ENCODE measurements around the gene RNFT2.

RNFT2 gene

GRCh38 chr12:116717466-116718437, 20.4 kb upstream of the RNFT2 start:
- in situ Hi-C loops (cut with MboI; ENCODE audit: low sequenced_read_pairs, unreplicated experiment), result loop anchor here (25.0 kb wide), 1 partner anchor 730 kb away; no protein-coding TSS in a partner anchor
- no peak for DNase-seq (ENCODE audit: low spot score)

DNA sequence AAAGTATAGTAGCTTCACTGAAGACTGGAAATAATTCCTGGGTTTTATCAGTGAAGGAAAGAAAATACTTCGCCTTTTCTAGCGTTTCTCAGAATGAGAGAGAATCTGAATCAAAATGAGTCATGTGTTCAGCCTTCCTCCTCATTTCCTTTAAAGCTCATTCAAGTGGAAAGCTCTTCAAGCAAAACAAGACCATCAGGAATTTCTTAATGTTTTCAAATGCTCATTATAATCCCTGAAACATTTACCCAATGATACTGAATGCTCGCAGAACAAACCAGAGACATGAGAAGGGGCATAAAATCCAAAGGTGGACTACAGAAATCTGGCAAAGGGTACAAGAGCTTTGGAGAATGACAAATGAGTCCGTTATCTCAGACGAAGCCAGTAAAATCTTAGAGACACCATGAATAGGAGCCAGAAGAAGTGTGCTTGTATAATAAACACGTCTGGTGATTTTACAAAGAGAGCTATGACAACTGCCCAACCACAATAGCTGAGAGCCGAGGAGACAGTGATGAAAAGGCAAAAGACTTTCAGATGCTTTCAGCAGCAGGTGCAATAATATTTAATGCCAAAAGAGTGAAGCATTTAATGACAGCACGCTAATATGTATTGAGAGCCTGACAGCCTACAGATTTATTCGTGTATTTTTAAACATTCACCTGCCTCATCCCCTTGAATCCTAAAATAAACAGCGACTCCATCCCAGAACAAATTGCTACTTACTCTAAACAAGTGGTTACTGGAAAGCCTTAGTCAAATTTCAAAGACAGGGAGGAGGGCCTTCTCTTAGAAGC, 19.3 kb upstream of the RNFT2 start:
- no peak for DNase-seq (ENCODE audit: low spot score)
- TF ChIP-seq, protein P1, sequence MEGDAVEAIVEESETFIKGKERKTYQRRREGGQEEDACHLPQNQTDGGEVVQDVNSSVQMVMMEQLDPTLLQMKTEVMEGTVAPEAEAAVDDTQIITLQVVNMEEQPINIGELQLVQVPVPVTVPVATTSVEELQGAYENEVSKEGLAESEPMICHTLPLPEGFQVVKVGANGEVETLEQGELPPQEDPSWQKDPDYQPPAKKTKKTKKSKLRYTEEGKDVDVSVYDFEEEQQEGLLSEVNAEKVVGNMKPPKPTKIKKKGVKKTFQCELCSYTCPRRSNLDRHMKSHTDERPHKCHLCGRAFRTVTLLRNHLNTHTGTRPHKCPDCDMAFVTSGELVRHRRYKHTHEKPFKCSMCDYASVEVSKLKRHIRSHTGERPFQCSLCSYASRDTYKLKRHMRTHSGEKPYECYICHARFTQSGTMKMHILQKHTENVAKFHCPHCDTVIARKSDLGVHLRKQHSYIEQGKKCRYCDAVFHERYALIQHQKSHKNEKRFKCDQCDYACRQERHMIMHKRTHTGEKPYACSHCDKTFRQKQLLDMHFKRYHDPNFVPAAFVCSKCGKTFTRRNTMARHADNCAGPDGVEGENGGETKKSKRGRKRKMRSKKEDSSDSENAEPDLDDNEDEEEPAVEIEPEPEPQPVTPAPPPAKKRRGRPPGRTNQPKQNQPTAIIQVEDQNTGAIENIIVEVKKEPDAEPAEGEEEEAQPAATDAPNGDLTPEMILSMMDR (IDR thresholded peaks at IDR 0.05; ENCODE audit: borderline replicate concordance, control extremely low read depth, extremely low read depth, insufficient read depth, missing control alignments), result no peak
- in situ Hi-C loops (cut with MboI; ENCODE audit: low sequenced_read_pairs, unreplicated experiment), result loop anchor here (25.0 kb wide), 1 partner anchor 732 kb away; no protein-coding TSS in a partner anchor

More at GRCh38 chr12:116717466-116718437, 20.4 kb upstream of the RNFT2 start:
- TF ChIP-seq, protein P1 (IDR thresholded peaks at IDR 0.05; ENCODE audit: borderline replicate concordance, control extremely low read depth, extremely low read depth, insufficient read depth, missing control alignments), result no peak

GRCh38 chr12:116719731-116720528, 18.2 kb upstream of the RNFT2 start:
- TF ChIP-seq, protein P1 (IDR thresholded peaks at IDR 0.05; ENCODE audit: borderline replicate concordance, control extremely low read depth, extremely low read depth, insufficient read depth, missing control alignments), result no peak
- DNase-seq (ENCODE audit: low spot score), result no peak
- in situ Hi-C loops (cut with MboI; ENCODE audit: low sequenced_read_pairs, unreplicated experiment), result loop anchor here (25.0 kb wide), 1 partner anchor 733 kb away; no protein-coding TSS in a partner anchor

GRCh38 chr12:116722245-116722644, 15.9 kb upstream of the RNFT2 start:
- DNase-seq (ENCODE audit: low spot score), result no peak
- in situ Hi-C loops (cut with MboI; ENCODE audit: low sequenced_read_pairs, unreplicated experiment), result loop anchor here (25.0 kb wide), 1 partner anchor 735 kb away; no protein-coding TSS in a partner anchor

DNA sequence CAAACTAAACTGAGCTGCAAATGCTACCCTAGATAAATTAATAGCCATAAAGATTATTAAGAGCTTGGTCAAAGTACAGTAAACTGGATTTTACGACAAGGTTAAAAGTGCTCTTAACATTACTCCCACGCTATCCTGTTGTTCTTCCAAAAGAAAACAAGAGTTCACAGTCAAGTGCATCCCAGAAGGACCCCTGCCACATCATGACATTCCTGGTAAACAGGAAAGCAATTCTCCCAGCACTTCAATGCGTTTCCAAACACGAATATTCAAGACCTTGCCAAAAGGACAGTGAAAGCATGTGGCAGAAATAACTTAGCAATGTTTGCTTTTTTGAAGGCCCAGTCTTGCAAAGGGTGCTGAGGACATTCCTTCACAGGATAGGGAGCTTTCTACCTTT, 11.4 kb upstream of the RNFT2 start:
- DNase-seq (ENCODE audit: low spot score), result no peak
- in situ Hi-C loops (cut with MboI; ENCODE audit: low sequenced_read_pairs, unreplicated experiment), result no loop called here
- TF ChIP-seq, protein P1 (IDR thresholded peaks at IDR 0.05; ENCODE audit: borderline replicate concordance, control extremely low read depth, extremely low read depth, insufficient read depth, missing control alignments), result no peak

More at GRCh38 chr12:116722245-116722644, 15.9 kb upstream of the RNFT2 start:
- TF ChIP-seq, protein P1 (IDR thresholded peaks at IDR 0.05; ENCODE audit: borderline replicate concordance, control extremely low read depth, extremely low read depth, insufficient read depth, missing control alignments), result no peak
